NB4 (cell line): Measurements from ENCODE around the gene CKAP5.

Experiments
- CTCF ChIP-seq: IDR thresholded peaks from one replicate; pipeline ENCODE4 v1.5.1; 2012; ENCODE audit warnings: low read depth, low read length
- MAX ChIP-seq: IDR thresholded peaks from 2 replicates; pipeline ENCODE4 v1.6.1; 2011; ENCODE audit warnings: low read depth, low read length

DNA sequence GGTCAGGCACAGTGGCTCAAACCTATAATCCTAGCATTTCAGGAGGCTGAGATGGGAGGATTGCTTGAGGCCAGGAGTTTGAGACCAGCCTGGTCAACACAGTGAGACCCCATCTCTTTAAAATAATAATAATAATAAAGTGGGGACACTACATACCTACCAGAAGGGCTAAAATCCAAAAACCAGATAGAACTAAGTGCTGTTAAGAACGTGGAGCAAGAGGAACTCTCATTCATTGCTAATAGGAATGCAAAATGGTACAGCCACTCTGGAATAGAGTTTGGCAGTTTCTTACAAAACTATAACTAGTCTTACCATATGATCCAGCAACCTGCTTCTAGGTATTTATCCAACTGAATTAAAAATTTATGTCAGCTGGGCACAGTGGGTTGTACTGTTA, 9.6 kb downstream of the CKAP5 start:
- no peak for TF ChIP-seq CTCF
- no peak for TF ChIP-seq MAX
